HG03354 (cell line): ENCODE data around the gene PRDM7.
"Not testable (repeated sequence)": the region's sequence is repeated elsewhere in the genome, so short reads cannot be mapped to it uniquely, and the experiment has no call there.

Experiments
- ATAC-seq: cut with Tn5 transposase; IDR thresholded peaks from one replicate; pipeline ENCODE4 v1.9.1; 2021; ENCODE audit warnings: mild to moderate bottlenecking; ENCODE audit not compliant: unreplicated experiment, poor library complexity, severe bottlenecking

PRDM7 gene

GRCh38 chr16:90077757-90078578, 837 bp upstream of the PRDM7 start:
- peak; percentile 59 for ATAC-seq

GRCh38 chr16:90072442-90073105, 4.6 kb downstream of the PRDM7 start:
- no peak for ATAC-seq

- ATAC-seq, result no peak
Measured at GRCh38 chr16:90070440-90070839, 6.7 kb downstream of the PRDM7 start.

GRCh38 chr16:90061437-90061836, 15.7 kb downstream of the PRDM7 start:
- no peak for ATAC-seq

GRCh38 chr16:90057738-90058173, 19.4 kb downstream of the PRDM7 start:
- no peak for ATAC-seq

GRCh38 chr16:90056521-90056920, 20.6 kb downstream of the PRDM7 start:
- ATAC-seq, result not testable (repeated sequence)

GRCh38 chr16:90055371-90055770, 21.8 kb downstream of the PRDM7 start:
- no peak for ATAC-seq

GRCh38 chr16:90054554-90054953, 22.6 kb downstream of the PRDM7 start:
- ATAC-seq, result no peak

- ATAC-seq, result no peak
Measured at GRCh38 chr16:90053902-90054500, 23.1 kb downstream of the PRDM7 start.

- ATAC-seq, result no peak
Measured at GRCh38 chr16:90050969-90051368, 26.2 kb downstream of the PRDM7 start.

GRCh38 chr16:90048737-90049330, 28.3 kb downstream of the PRDM7 start:
- no peak for ATAC-seq

GRCh38 chr16:90048347-90048722, 28.8 kb downstream of the PRDM7 start:
- ATAC-seq, result no peak

- ATAC-seq, result no peak
Measured at GRCh38 chr16:90047714-90048346, 29.3 kb downstream of the PRDM7 start.

- no peak for ATAC-seq
Measured at GRCh38 chr16:90046971-90047713, 30.0 kb downstream of the PRDM7 start.

GRCh38 chr16:90046122-90046970, 30.8 kb downstream of the PRDM7 start:
- no peak for ATAC-seq

GRCh38 chr16:90044111-90044551, 33.0 kb downstream of the PRDM7 start:
- ATAC-seq, result no peak

GRCh38 chr16:90043526-90043925, 33.6 kb downstream of the PRDM7 start:
- ATAC-seq, result no peak

- no peak for ATAC-seq
Measured at GRCh38 chr16:90042946-90043514, 34.1 kb downstream of the PRDM7 start.
